Left kidney (tissue), 2 donors: ENCODE results near the gene RSU1. TPM values are rescaled to one million over a fixed set of nuclear protein-coding genes. Genes with fewer than 3 reads are reported as not detected.
A peak's percentile ranks its signal among the peaks of the same experiment; 100 is the strongest.

Experiments
- DNase-seq: peaks from one replicate; pipeline ENCODE4 v3.0.0-alpha.2; 2013
- polyA plus RNA-seq: library from polyadenylated mRNA; unstranded; fragments of 120-200 nt; gene quantifications from one replicate; pipeline ENCODE4 v1.2.1, GENCODE V29; 2013; ENCODE audit not compliant: insufficient read length

Gene RSU1
- polyA plus RNA-seq, 1 donor: 66.9 TPM

GRCh38 chr10:16745061-16745460, 72.2 kb downstream of the RSU1 start:
- no peak for DNase-seq

- DNase-seq: peak; percentile 43
Observed at GRCh38 chr10:16742165-16742960, 74.9 kb downstream of the RSU1 start.

- no peak for DNase-seq
Observed at GRCh38 chr10:16741540-16741939, 75.7 kb downstream of the RSU1 start.

- DNase-seq: no peak
Observed at GRCh38 chr10:16737420-16737819, 79.8 kb downstream of the RSU1 start.

- no peak for DNase-seq
Observed at GRCh38 chr10:16735671-16736070, 81.6 kb downstream of the RSU1 start.

- no peak for DNase-seq
Observed at GRCh38 chr10:16732376-16732775, 84.8 kb downstream of the RSU1 start.

- DNase-seq: no peak
Observed at GRCh38 chr10:16728266-16728665, 89.0 kb downstream of the RSU1 start.

GRCh38 chr10:16727666-16728065, 89.6 kb downstream of the RSU1 start:
- no peak for DNase-seq

- no peak for DNase-seq
Observed at GRCh38 chr10:16724509-16724908, 92.7 kb downstream of the RSU1 start.

GRCh38 chr10:16720812-16721211, 96.4 kb downstream of the RSU1 start:
- no peak for DNase-seq

GRCh38 chr10:16717622-16718395, 99.4 kb downstream of the RSU1 start:
- no peak for DNase-seq

GRCh38 chr10:16716051-16716450, 101.2 kb downstream of the RSU1 start:
- DNase-seq: no peak

- DNase-seq: no peak
Observed at GRCh38 chr10:16713290-16713689, 103.9 kb downstream of the RSU1 start.

GRCh38 chr10:16712883-16713282, 104.3 kb downstream of the RSU1 start:
- DNase-seq: no peak

- DNase-seq: no peak
Observed at GRCh38 chr10:16700331-16700730, 116.9 kb downstream of the RSU1 start.

- DNase-seq: no peak
Observed at GRCh38 chr10:16699435-16700057, 117.7 kb downstream of the RSU1 start.

- DNase-seq: no peak
Observed at GRCh38 chr10:16698461-16698860, 118.8 kb downstream of the RSU1 start.

GRCh38 chr10:16690417-16690816, 126.8 kb downstream of the RSU1 start:
- no peak for DNase-seq

GRCh38 chr10:16689696-16690095, 127.5 kb downstream of the RSU1 start:
- no peak for DNase-seq

GRCh38 chr10:16689227-16689626, 128.0 kb downstream of the RSU1 start:
- DNase-seq: no peak

GRCh38 chr10:16686054-16686902, 130.9 kb downstream of the RSU1 start:
- DNase-seq: no peak

GRCh38 chr10:16685551-16685950, 131.7 kb downstream of the RSU1 start:
- no peak for DNase-seq
